HG02973 (cell line): ENCODE data around the gene CECR2.

Experiments used
- ATAC-seq: cut with Tn5 transposase; IDR thresholded peaks from one replicate; pipeline ENCODE4 v1.9.1; 2021; ENCODE audit warnings: moderate library complexity; ENCODE audit not compliant: unreplicated experiment

The CECR2 gene

DNA sequence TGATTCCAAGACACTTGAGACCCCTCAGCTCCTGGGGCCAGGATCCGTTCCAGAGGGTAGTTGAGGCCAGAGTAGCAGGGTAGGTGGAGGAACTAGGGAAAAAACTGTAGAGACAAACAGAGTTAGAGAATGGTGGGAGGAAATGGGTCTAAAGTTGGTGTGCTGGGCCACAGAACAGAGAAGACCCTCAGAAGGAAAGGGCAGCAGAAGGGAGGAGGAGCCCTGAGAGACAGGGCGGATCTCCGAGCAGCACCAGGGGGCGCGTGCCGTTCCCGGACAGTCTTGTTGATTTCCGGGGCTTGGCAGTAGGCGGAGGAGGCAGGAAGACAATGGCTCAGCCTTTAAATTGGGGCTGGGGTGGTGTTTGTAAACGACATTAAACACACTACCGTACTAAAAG, 2.4 kb upstream of the CECR2 start:
- no peak for ATAC-seq

- no peak for ATAC-seq
These were observed 1.1 kb upstream of the CECR2 start for GRCh38 chr22:17368144-17368543.

DNA sequence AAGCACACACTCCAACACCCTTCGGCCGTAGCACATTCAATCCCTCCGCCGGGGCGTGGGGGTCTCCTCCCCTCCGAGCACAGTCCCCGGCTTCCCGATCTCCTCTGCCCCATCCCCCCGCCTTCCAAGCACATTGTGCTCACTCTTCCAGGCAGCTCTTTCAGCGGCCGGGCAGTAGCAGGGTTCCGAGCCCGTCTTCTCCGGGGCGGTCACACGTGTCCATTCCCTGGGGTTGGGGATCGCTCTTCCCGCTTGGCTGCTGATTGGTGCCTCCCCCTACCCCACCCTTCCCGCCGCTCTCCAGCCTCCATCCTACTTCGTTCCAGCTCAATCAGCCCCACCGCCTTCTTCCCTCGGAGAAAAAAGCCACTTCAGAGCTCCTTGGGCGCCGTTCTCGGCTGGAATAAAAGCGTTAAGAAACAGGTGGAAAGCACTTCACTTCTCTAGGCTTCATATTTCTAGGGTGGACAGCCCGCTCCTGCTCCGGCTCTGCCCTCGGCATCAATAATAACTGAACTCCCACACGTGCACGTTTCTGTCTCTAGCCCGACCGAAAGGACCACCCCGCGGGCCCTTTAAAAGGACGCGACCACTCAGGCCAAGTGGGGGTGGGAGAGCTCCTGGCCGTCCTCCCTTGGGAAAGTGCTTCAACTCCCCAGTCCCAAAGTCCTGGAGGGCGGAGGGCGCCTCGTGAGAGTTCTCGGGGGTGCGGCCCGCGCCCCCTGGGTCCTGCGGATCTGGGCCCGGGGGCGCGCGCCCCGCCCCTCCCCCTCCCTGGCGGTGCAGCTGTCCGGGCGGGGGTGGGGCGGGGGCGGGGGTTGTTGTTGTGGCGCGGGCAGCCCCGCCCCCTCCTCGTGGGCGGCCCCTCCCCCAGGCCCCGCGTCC, 464 bp upstream of the CECR2 start:
- ATAC-seq, result no peak

DNA sequence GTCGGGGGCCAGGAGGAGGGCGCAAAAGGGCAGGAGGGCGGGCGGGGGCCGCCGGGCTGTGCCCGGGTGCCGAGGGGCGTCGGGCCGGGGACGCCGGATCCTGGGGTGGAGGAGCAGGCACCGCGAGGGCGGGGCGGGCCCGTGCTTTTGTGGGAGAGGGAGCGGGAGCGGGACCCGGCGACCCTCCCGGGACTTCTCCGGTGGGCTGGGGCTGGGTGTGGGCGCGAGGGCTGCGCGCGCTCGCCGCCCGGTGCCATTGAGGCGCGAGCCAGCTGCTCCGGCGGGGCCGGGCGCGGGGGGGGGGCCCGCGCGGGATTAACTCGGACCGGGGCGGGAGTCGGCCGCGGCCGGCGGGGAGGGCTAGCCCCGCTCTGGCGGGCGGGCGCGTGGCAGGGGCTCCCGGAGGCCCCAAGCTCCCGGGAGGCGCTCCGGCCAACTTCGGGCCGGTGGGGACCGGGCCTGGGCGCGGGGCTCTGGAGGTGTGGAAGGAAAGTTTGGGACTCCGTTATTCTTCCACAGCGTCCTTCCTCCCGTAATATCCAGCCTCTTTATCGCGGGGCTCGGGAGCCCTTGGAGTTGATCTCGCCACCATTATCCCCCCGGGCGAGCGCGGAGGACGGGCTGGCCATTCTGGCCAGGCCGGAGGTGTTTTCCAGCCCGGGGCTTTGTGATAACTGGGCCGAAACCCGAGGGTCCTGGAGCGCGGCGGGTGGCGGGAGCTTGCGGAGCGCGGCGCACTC, 936 bp downstream of the CECR2 start:
- ATAC-seq, result no peak

DNA sequence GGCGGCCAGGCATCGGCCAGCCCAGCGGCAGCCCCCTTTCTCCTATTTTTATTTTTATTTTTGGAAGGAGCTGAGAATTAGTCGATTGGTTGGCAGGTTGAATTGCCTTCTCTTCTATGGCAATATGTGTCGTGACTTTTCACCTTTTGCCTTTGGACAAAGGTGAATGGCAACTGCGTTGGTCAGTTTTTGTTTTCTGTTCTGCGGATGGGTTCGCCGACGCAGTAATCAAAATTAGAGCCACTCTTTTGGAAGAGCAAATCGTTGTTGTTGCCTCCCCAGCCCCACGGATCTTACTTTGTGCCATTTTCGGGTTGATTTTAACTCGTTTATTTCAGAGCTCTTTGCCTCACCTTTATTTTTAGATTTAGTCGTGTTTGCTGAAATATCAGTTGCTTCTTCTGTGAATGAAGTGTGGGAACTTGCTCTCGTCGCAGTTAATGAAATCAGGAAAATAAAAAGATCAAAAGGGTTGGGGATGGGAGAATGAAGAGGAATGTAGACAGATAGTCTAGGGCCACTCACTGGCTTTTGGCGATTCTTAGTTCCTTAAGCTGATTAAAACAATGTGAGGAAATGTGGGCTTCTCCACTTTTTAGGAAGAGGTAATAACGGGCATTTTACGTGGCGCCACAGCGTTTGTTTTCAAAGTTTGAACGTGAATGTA, 1.6 kb downstream of the CECR2 start:
- ATAC-seq, result no peak

DNA sequence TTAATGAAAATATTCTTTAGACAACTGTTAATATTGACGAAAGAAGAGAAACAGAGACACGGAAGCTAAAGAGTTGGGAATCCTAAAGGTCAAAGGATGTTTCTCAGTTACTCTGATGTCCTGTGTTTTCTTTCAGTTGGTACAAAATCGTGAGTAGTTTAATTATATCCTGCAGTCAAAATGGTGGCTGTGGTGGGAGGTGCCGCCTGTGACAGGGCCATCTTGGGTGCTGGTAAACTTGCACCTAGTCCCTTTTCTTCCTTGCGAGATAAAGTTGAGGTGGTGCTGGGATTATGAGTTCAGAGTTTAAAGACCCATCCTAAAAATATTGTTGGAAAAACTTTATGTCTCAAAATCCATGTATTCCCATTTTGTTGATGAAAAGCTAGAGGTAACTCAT, 2.2 kb downstream of the CECR2 start:
- ATAC-seq, result no peak

DNA sequence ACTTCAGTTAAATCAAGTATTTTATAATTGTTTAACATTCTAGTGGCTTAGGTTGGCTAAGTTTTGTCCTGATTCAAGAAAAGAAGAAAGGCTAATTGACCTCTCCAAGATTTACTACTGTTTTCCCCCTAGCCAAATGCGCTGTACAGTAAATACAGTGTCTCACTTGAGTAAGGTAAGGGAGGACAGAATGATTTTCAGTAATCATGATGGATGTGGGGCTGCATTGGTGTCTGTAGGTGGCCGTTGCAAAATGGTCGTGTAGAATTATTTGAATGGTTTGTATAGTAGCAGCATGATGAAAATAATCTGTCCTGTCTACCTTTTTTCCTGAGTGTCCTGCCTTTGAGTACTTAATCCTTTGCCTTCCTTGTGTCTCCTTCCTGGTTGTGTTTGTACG, 4.6 kb downstream of the CECR2 start:
- no peak for ATAC-seq

GRCh38 chr22:17375914-17376614, 6.8 kb downstream of the CECR2 start:
- ATAC-seq, result no peak

- no peak for ATAC-seq
These were observed 7.7 kb downstream of the CECR2 start for GRCh38 chr22:17376950-17377349.

GRCh38 chr22:17379944-17380343, 10.7 kb downstream of the CECR2 start:
- no peak for ATAC-seq

GRCh38 chr22:17380359-17381087, 11.3 kb downstream of the CECR2 start:
- ATAC-seq, result no peak

- ATAC-seq, result no peak
These were observed 12.1 kb downstream of the CECR2 start for GRCh38 chr22:17381192-17381913.

DNA sequence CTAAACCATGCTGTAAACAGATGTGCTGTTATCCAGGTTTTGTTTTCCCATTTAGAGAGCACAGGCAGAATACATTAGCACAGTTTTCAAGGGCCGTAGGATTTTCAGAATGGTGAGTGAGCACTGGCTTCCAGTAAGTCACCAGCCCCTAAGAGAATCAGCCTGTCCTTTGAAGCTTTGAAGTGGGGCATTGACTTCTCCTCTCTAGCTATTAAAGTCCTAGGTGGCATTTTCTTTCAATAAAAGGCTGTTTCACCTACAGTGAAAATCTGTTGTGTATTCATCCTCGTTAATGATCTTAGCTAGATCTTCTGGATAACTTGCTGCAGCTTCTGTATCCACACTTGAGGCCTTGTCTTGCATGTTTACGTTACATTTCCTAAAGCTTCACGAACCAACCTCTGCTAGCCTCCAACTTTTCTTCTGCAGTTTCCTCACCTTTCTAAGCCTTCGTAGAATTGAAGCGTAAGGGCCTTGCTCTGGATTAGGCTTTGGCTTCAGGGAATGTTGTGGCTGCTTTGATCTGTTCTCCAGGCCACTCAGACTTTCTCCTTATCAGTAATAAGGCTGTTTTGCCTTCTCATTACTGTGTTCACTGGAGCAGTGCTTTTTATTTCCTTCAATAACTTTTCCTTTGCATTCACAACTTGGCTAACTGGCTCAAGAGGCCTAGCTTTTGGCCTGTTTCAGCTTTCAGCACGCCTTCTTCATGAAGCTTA, 15.5 kb downstream of the CECR2 start:
- ATAC-seq, result no peak

DNA sequence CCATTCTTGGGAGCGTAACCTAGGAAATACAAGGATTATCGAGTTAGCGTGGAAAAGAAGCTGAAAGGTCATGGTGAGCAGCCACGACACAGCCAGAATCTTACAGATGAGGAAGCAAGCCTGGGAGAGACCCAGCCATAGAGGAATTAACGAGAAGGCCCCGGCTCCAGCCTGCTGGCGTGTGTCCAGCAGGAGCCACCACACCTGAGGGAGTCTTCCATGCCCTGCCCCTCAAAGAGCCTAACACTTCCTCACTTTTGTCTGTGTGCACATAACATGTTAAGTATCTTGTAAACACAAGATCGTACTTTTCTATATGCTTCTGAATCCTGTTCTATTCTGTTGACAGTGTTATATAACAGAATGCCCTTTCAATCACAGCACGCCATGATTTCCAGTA, 18.1 kb downstream of the CECR2 start:
- ATAC-seq, result no peak

DNA sequence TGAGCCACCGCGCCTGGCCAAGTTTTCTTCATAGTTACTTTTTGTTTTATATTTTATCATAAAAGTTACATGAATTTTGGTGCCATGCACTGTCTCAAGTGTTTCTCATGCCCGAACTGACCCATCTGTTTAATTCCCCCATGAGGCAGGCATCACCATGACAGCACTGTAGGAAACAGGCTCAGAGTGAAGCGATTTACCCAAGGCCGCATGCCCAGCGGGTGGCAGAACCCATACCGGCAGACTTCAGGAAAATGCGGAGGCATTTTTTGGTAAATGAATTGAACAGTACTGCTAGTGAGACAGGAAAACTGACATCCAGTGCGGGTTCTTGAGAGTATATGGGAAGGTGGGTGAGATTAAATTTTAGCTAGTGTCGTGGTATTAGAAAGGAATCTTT, 19.0 kb downstream of the CECR2 start:
- ATAC-seq, result no peak

DNA sequence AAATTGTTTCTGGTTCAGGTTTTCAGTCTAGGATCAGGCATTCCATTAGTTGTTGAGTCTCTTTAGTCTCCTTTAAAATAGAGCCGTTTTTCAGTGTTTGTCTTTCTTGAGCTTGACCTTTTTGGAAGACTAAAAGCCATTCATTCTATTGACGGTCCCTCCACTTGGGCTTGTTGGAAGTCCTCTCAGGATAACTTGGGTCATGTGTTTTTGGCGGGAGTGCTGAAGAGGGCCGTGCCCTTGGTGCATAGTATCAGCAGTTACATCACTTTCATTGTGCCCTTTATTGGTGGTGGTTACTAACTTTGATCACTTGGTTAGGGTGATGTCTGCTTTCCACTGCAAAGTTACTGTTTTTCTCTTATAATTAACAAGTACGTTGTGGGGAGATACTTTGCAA, 20.8 kb downstream of the CECR2 start:
- ATAC-seq, result no peak

GRCh38 chr22:17396516-17396915, 27.3 kb downstream of the CECR2 start:
- ATAC-seq, result no peak

- no peak for ATAC-seq
These were observed 28.7 kb downstream of the CECR2 start for GRCh38 chr22:17397756-17398547.
